ENCODE results near the gene OTUD3.

- no peak for TF ChIP-seq POLR2A (IDR thresholded peaks at IDR 0.05; ENCODE audit: low read depth, low read length)
- TF ChIP-seq TAF1 (IDR thresholded peaks at IDR 0.05; ENCODE audit: low read depth, low read length), result no peak
- no peak for TF ChIP-seq POLR2AphosphoS5 (IDR thresholded peaks at IDR 0.05; ENCODE audit: low read depth, low read length)
These were observed 63.7 kb downstream of the OTUD3 start for GRCh38 chr1:19945914-19946313.

Data from GM12891 (cell line).